GM21737 (cell line): ENCODE results near the gene CAMTA2.

Experiments used
- ATAC-seq: cut with Tn5 transposase; IDR thresholded peaks from one replicate; pipeline ENCODE4 v1.9.1; 2021; ENCODE audit warnings: mild to moderate bottlenecking, moderate library complexity; ENCODE audit not compliant: unreplicated experiment

The CAMTA2 gene

DNA sequence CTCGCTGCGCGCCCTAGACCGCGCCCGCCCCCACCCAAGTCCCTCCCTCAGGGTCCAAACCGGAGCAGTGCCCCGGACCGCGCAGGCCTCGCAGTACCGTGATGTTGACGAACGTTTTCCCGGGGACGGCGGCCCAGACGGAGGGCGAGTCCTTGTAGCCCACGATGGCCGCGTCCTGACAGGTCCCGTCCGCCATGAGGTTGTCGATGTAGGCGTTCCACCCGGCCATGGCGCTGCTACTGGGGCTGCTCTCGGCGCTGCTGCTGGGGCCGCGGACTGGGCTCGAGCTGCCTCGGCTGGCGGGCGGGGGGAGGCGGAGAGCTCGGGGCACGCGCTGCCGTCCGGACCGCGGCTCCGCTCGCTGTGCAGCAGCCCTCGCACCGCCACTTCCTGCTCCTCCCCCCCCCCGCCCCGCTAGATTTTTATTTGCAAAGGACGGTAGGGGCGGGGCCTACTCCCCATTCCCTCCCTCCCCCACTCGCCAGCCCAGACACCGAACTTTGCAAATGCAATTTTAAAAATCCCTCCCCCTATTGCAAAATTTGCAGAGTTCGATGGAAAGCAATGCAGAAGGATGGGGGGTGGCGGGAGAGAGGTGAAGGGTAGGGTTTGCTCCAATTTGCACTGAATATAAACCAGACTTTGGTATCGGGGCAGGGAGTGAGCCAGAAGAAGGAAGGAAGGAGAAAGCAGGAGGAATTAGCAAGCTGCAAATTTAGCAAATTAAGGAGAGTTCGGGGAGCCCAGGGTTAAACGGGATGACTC lies 39.1 kb downstream of the CAMTA2 start, which contains the start of gene PFN1:
PFN1 (minus strand) TSS at position 365 of the 765 bp plus-strand sequence; CDS start at position 229, 136 bp downstream.
- ATAC-seq, result peak; percentile 21

GRCh38 chr17:4947411-4948165 lies 39.9 kb downstream of the CAMTA2 start:
- ATAC-seq, result no peak

GRCh38 chr17:4947010-4947410 lies 40.5 kb downstream of the CAMTA2 start:
- no peak for ATAC-seq

- no peak for ATAC-seq
Observed at GRCh38 chr17:4946312-4946976, 41.0 kb downstream of the CAMTA2 start.

GRCh38 chr17:4945944-4946280 lies 41.6 kb downstream of the CAMTA2 start:
- no peak for ATAC-seq

- no peak for ATAC-seq
Observed at GRCh38 chr17:4945176-4945943, 42.1 kb downstream of the CAMTA2 start.

DNA sequence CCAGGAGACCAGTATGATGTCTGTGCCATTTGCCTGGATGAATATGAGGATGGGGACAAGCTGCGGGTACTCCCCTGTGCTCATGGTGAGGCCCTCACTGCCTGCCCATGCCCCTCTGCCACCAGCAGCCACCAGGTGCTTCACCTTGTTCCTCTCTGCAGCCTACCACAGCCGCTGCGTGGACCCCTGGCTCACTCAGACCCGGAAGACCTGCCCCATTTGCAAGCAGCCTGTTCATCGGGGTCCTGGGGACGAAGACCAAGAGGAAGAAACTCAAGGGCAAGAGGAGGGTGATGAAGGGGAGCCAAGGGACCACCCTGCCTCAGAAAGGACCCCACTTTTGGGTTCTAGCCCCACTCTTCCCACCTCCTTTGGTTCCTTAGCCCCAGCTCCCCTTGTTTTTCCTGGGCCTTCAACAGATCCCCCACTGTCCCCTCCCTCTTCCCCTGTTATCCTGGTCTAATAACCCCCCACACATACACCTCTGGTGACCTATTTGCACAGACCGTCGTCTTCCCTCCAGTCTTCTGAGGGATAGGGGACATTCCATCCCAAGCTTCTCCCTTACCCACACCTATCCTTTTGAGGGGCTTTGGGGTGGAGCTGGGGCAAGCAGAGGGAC lies 42.8 kb downstream of the CAMTA2 start:
- no peak for ATAC-seq

DNA sequence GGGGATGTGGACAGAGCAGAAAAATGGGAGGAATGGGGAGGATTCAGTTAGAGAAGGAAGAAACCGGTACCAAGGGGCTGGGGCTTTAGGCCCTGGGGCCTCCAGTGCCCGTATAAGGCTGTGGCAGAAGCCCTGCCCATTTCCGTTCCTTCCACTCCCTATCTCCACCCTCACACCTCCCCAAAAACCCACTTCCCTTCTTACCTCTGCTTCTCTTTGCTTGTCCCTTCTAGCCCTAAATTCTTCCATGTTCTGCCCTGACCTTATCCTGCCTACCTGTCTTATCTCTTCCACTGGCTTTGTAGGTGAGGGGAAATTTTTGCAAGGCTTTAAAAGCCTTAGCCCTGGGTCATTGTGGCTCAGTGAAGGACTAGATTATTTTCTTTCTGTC lies 43.3 kb downstream of the CAMTA2 start:
- ATAC-seq, result no peak

- ATAC-seq, result no peak
Observed at GRCh38 chr17:4942760-4943508, 44.5 kb downstream of the CAMTA2 start.

GRCh38 chr17:4941319-4941610 lies 46.2 kb downstream of the CAMTA2 start:
- ATAC-seq, result no peak

DNA sequence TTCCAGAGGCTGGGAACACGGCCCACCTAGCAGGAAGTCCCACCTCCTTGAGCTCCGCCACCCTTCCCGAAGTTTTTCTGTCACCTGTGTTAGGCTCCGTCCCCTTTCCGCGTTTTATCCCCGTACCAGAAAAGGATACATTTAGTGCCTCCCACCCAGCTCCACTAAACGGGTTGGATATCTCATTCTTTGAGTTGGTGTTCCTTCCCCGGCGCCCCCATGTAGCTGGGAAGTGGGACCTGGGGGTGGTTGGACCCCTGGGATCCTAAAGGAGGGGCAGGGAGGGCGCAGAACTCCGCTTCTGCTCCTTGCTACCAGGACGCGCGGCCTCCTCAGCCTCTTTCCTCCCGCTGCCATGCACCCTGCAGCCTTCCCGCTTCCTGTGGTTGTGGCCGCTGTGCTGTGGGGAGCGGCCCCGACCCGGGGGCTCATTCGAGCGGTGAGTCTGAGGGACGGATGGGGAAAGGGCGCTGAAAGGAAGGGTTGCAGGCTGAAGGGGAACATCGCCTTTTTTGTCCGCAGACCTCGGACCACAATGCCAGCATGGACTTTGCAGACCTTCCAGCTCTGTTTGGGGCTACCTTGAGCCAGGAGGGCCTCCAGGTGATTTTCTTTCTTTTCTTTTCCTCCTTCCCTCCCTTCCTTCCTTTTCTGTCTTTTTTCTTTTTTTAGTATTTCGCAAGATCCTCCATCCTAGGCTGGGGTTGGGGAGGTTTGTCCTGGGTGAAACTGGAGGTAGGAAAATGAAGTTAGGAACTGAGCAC lies 46.7 kb downstream of the CAMTA2 start:
- ATAC-seq, result peak; percentile 1

DNA sequence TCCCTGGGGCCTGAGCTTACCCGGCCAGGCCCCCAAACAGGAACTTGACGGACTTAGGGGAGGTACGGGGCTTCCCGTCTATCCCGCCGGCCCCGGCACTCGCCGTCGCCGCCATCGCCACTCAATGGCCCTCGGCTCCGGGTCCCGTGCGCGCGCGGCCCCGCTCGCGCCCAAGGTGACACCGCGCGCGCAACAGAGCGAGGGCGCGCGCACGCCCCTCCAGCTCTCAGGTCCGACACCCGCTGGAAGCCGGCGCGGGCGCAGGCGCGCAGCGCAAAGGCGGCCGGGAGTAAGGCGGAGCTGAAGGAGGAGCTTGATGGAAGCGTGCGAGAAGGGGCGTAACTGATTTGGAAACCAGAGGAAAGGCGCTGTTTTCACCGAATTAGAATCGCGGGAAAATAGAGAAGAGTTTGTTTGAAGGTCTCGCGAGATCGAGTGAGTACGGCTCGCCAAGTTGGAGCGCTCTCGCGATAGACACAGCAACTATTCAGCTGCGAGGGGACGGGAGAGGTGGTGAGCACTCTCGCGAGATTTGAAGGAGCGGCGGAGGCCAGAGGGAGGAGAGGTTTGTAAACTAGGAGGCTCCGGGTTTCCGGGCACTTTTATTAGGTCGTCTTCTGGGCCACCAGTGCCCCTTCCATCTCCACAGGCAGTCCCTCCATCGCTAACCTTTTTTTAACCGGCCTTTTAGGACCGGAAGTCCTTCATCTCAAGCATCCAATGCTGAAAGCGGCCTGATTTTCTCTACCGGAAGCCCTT lies 47.5 kb downstream of the CAMTA2 start, which contains the start of the genes RNF167 and SLC25A11:
RNF167 (plus strand) TSS at position 473 of the 759 bp plus-strand sequence. CDS start 642 bp downstream, outside the sequence.
SLC25A11 (minus strand) TSS at position 251 of the 759 bp plus-strand sequence; CDS start at position 115, 136 bp downstream.
- ATAC-seq, result peak; percentile 61

DNA sequence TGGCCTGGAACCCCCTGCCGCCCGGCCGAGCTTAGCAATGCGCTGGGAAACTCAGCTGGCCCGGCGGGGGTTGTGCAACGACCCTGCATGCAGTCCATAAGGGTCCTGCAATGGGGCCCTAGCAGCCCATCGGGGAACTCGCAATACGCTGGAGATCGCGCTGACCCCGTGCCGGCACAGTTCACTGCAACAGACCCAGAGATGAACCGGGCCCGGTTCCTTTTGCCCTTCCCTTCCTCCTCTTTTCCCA lies 48.0 kb downstream of the CAMTA2 start:
- ATAC-seq, result peak; percentile 2

DNA sequence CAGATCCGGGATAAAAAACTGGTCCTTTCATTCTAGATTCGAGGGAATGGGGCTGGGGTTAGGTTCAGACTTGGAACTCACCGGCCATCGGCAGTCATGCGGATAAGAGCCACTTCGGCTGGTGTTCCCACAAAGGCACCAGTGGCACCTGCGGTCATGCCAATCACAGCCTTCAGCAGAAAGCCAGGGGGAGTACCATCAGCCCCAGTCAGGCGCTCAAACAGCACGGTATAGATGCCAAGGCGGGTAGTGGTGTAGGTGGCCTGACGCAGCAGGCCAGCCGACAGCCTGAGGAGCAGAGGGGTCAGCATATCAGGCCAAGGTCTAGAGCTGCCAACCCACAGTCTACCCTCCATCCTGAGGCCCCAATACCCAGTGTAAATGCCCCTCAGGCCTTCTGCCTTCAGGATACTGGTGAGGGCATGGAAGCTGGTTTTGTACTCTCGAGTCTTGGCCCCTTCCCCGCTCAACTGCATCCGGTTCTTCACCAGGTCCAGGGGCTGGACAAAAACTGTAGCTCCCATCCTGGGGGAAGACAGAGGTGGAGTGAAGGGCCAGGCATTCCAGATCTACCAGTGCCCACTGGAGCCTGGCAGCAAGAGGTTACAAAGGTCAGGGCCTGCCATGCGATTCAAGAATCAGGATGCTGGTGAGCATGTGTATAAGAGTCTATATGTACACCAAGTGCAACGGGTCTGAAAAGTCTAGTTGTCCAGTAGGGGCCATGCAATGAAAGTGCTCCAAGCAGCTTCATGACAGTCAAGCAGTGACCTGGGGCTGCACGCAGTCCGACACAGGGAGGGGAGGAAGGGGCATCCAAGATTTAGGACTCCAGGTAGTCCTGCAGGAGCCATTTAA lies 48.6 kb downstream of the CAMTA2 start:
- ATAC-seq, result no peak

DNA sequence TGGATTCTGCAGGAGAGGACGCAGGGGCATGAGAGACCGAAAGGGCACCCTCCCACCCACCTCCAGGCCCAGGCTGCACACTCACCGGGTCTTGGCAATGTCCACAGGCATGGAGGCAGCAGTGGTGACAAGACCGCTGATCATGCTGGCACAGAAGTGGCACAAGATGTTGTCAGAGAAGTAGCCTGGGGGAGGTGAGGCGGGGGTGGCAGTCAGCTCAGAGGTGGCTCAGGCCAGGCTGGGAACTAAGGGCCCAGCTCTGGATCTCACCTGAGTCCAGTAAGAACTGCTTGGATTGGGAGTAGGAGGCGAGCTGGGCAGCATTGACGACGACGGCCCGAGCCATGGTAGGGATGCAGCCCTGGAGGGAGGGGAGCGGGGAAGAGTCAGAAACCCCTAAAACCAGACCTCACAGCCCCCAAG lies 49.4 kb downstream of the CAMTA2 start:
- ATAC-seq, result no peak

GRCh38 chr17:4937553-4937952 lies 49.9 kb downstream of the CAMTA2 start:
- no peak for ATAC-seq

DNA sequence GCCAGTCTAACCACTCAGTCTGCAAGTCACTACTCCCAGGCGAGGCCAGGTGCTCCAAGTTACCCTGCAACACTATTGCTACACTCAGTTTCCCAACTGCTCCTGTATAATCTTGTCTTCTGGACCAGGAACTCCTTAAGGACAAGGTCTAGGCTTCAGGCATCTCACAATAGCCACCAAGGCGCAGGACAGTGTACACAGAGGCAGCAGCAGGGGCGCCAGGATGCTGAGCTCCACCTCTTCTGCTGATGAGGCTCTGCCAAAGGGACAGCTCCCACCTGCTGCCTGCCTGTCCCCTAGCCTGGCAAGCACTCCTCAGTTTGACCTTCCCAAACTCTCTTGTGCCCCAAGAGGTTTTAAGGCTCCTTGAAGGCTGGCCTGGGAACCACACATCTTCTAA lies 51.0 kb downstream of the CAMTA2 start:
- no peak for ATAC-seq

DNA sequence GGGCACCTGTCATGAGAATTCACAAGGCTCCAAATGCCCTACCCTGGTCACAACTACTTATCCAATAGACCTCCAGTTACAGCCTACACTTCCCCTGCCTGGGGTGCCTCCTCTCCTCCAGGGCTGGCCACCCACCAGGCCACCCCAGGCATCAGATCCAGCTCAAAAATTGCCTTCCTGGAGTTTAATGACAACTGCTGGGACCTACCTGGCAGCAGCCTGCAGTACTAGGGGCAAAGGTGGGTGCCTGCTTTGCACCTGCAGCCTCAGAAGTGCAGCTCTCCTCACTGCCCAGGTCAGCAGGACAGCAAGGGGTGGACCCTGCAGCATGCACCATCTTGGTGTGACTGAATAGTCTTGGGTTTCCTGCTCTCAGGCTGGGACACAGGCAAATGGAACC lies 51.8 kb downstream of the CAMTA2 start:
- no peak for ATAC-seq
